Neural crest cell (in vitro differentiated cells): Measurements from ENCODE around the gene PANX1. TPM values are rescaled to one million over a fixed set of nuclear protein-coding genes. Genes with fewer than 3 reads are reported as not detected.

Experiments used
- DNase-seq: peaks from one replicate; pipeline ENCODE4 v3.0.0; 2021; ENCODE audit warnings: low read depth, mixed read lengths, low spot score
- H3K27ac Mint-ChIP-seq: one replicate; pipeline ENCODE4 v1.8.0; 2021; ENCODE audit warnings: mild to moderate bottlenecking, mixed read lengths; ENCODE audit not compliant: unreplicated experiment
- H3K27me3 Mint-ChIP-seq: 2 replicates; pipeline ENCODE4 v1.8.0; 2021; ENCODE audit warnings: low read depth, mild to moderate bottlenecking, mixed read lengths
- H3K36me3 Mint-ChIP-seq: 2 replicates; pipeline ENCODE4 v1.8.0; 2021; ENCODE audit warnings: low read depth, mild to moderate bottlenecking, mixed read lengths
- H3K4me1 Mint-ChIP-seq: 2 replicates; pipeline ENCODE4 v1.8.0; 2021; ENCODE audit warnings: mixed read lengths
- H3K4me3 Mint-ChIP-seq: one replicate; pipeline ENCODE4 v1.8.0; 2021; ENCODE audit warnings: mild to moderate bottlenecking, mixed read lengths
- H3K9me3 Mint-ChIP-seq: 2 replicates; pipeline ENCODE4 v1.8.0; 2021; ENCODE audit warnings: mixed read lengths
- total RNA-seq: library from RNA; stranded (reverse); gene quantifications from 2 replicates; pipeline ENCODE4 v1.2.1, GENCODE V29; 2021
- TF ChIP-seq, protein P1 (sequence below): fragments of 200-600 bp; sonication (generic); conservative IDR thresholded peaks from 2 replicates; pipeline ENCODE4 v1.5.0; 2021; ENCODE audit warnings: antibody characterized with exemption, mild to moderate bottlenecking

PANX1 gene
- total RNA-seq, 1 donor from 2014 or later = 43.1 TPM

DNA sequence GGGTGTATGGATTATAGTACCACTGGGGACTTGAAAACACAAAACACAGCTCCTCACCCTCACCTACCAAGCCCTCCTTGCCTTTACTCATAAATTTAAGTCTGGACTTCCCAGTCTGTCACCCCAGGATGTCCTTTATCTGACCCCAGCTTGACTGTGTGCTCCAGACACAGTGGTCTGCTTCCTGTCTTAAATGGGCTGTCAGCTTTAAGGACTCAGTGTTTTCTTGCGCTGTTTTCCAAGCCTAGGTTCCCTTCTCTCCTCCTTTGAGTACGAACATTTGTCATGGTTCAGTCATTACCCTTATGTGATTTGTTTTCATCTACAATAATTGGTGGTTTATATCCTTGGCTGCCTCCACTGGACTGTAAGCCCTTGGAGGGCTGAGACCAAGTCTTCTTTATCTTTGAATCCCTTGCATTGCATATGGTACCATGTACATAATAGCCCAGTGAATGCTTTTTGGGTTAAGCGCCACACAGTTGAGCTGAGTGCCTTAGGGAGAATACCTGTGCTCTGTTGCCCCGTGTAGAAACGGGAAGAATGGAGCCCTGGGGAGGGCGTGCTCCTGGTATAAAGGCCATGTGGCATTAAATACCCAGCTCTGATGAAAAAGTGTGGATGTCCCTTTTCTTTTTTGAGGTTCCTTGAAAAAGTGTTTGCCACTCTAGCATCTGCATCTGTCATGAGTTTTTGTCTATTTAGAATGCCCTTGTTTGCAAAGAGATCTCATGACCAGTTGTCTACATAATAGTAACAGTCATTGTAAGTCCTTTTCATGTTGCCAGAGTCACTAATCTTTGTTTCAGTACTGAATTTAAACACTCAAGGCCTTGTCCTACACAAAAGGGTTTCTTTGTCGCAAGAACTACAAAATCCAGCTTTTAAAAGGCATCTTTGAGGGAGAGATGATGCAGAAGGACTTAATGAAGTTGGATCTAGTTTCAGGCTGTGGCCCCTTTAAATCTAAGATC is 14.0 kb downstream of the PANX1 start:
- Mint-ChIP-seq H3K27me3 (no peaks in the 10 kb centered on the region), H3K4me3 (peak overlapping the region; percentile 24), H3K36me3 (no peaks in the 10 kb centered on the region), H3K4me1 (peaks cover 62% of the 10 kb centered on the region), H3K27ac (peak overlapping the region; percentile 93), H3K9me3 (no peaks in the 10 kb centered on the region)
- TF ChIP-seq, protein P1, sequence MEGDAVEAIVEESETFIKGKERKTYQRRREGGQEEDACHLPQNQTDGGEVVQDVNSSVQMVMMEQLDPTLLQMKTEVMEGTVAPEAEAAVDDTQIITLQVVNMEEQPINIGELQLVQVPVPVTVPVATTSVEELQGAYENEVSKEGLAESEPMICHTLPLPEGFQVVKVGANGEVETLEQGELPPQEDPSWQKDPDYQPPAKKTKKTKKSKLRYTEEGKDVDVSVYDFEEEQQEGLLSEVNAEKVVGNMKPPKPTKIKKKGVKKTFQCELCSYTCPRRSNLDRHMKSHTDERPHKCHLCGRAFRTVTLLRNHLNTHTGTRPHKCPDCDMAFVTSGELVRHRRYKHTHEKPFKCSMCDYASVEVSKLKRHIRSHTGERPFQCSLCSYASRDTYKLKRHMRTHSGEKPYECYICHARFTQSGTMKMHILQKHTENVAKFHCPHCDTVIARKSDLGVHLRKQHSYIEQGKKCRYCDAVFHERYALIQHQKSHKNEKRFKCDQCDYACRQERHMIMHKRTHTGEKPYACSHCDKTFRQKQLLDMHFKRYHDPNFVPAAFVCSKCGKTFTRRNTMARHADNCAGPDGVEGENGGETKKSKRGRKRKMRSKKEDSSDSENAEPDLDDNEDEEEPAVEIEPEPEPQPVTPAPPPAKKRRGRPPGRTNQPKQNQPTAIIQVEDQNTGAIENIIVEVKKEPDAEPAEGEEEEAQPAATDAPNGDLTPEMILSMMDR = no peak
- no peak for DNase-seq

DNA sequence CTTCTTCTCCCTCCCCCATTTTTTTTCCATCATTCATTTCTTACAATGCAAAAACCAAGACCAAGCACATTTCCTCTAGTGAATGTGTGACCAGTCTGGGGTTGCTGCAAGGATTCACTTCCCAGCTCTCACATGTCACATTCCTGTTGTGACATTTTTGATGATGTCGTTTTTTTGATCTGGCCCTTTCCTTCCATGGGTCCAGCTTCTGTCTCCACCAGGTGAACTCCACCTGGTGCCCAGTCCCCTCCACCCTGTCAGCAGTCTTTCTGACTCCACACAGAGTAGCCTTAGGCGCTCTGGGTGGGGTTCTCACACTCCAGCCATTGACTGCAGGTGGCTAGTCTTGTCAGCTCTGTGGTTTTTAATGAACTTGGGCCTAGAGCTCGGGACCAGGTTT is 15.6 kb downstream of the PANX1 start:
- Mint-ChIP-seq H3K27me3 (no peaks in the 10 kb centered on the region), H3K4me1 (peaks cover 63% of the 10 kb centered on the region), H3K27ac (no peak overlapping the region), H3K36me3 (no peaks in the 10 kb centered on the region), H3K4me3 (no peak overlapping the region), H3K9me3 (no peaks in the 10 kb centered on the region)
- no peak for DNase-seq
- TF ChIP-seq, protein P1 = no peak

DNA sequence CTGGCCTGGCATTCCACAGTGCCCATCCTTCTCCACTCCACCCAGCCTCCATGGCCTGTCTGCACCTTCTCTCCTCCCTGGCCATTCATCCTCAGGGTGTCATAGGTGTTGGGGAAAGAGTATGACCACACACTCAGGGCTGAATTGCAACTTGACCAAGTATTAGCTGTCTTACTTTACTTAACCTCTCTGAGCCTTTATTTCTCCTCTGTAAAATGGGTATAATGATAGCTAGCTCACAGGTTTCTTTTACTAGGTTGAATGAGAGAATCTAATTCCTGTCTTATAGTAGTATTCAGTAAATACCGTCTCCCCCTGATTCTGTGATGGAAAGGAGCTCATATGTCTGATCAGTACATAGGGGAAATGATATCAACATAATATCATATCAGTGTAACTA is 16.0 kb downstream of the PANX1 start:
- TF ChIP-seq, protein P1 = no peak
- H3K4me3 Mint-ChIP-seq = no peak overlapping the region
- H3K36me3 Mint-ChIP-seq = no peaks in the 10 kb centered on the region
- no peaks in the 10 kb centered on the region for H3K9me3 Mint-ChIP-seq
- H3K4me1 Mint-ChIP-seq = peaks cover 62% of the 10 kb centered on the region
- no peak overlapping the region for H3K27ac Mint-ChIP-seq
- DNase-seq = no peak
- no peaks in the 10 kb centered on the region for H3K27me3 Mint-ChIP-seq

DNA sequence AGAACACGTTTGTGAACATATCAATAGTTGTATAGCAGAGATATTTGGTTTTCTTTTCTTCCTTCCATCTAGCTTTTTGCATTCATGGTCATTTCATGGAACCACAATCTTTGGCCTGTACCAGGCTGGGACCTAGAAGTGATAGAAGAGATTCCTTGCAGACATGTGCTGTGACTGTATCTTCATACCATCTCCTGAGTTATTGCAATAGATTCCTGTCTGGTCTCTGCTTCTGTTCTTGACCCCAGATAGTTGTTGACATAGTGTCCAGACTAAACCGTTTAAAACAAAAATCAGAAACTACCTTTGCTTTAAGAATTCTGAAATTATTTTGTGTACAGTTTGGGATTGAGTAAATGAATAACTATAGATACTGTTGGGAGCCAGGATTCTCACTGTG is 16.8 kb downstream of the PANX1 start:
- no peak overlapping the region for H3K4me3 Mint-ChIP-seq
- H3K27me3 Mint-ChIP-seq = no peaks in the 10 kb centered on the region
- DNase-seq = no peak
- H3K27ac Mint-ChIP-seq = no peak overlapping the region
- peaks cover 60% of the 10 kb centered on the region for H3K4me1 Mint-ChIP-seq
- TF ChIP-seq, protein P1 = no peak
- H3K36me3 Mint-ChIP-seq = no peaks in the 10 kb centered on the region
- H3K9me3 Mint-ChIP-seq = no peaks in the 10 kb centered on the region

DNA sequence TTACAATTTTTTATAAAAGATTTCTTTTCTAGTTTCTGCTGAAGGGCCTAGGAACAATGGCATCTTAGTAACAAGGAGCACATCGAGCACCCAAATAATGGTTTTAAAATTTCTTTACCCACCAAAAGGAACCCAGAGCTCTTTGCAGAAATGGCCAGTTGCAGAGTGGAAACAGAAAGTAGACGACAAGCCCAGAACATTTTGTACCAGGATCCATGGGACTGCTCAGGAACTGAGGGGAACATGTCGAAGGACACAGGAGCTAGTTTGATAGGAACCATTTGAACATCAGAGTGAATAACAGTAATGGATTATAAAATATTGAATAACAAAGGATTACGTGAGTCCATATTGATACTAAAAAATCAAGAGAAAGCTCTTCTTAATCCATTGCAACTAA is 17.3 kb downstream of the PANX1 start:
- Mint-ChIP-seq H3K4me1 (peaks cover 59% of the 10 kb centered on the region), H3K27ac (no peak overlapping the region)

More for the DNA sequence above, 17.3 kb downstream of the PANX1 start:
- no peak for DNase-seq
- TF ChIP-seq, protein P1 = no peak
- Mint-ChIP-seq H3K9me3 (no peaks in the 10 kb centered on the region), H3K4me3 (no peak overlapping the region), H3K27me3 (no peaks in the 10 kb centered on the region), H3K36me3 (no peaks in the 10 kb centered on the region)
